LNCAP (cell line): ENCODE results near the gene NRL.

Source experiments
- CTCF ChIP-seq: fragments of 450-650 bp; IDR thresholded peaks from 2 replicates; pipeline ENCODE4 v1.5.1; 2017; ENCODE audit warnings: mild to moderate bottlenecking

Gene NRL

GRCh38 chr14:24155100-24155499, 40.4 kb upstream of the NRL start:
- no peak for TF ChIP-seq CTCF

GRCh38 chr14:24151404-24152080, 36.8 kb upstream of the NRL start:
- no peak for TF ChIP-seq CTCF

GRCh38 chr14:24150993-24151392, 36.2 kb upstream of the NRL start:
- no peak for TF ChIP-seq CTCF

- TF ChIP-seq CTCF = no peak
Measured at GRCh38 chr14:24150567-24150966, 35.8 kb upstream of the NRL start.

DNA sequence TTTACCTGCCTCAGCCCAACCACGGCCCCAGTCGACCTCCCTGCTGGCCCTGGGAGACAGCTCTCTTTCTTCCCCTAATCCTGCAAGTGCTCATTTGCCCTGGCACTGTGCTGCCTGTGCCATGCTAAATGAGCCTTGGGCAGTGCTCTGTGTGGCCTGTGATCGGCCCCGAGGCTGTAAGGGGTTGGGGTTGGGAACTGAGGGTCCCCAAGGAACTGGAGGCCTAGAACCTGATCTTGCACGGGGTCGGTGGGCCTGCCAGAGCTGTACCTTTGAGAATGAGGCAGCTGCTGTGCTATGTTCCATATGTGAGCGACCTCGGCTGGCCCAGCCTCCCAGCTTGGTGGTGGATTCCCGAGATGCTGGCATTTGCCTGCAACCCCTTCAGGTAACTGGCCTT, 35.3 kb upstream of the NRL start:
- no peak for TF ChIP-seq CTCF

- TF ChIP-seq CTCF = no peak
Measured at GRCh38 chr14:24149302-24149969, 34.7 kb upstream of the NRL start.

GRCh38 chr14:24147761-24148428, 33.1 kb upstream of the NRL start:
- TF ChIP-seq CTCF = no peak
